ENCODE measurements around the gene SMIM35.
"Not testable (repeated sequence)": the region's sequence is repeated elsewhere in the genome, so short reads cannot be mapped to it uniquely, and the experiment has no call there.

The SMIM35 gene

GRCh38 chr11:118082880-118083552 is 3.7 kb downstream of the SMIM35 start:
- DNase-seq, result no peak

GRCh38 chr11:118081241-118081958 is 5.4 kb downstream of the SMIM35 start:
- no peak for DNase-seq

DNA sequence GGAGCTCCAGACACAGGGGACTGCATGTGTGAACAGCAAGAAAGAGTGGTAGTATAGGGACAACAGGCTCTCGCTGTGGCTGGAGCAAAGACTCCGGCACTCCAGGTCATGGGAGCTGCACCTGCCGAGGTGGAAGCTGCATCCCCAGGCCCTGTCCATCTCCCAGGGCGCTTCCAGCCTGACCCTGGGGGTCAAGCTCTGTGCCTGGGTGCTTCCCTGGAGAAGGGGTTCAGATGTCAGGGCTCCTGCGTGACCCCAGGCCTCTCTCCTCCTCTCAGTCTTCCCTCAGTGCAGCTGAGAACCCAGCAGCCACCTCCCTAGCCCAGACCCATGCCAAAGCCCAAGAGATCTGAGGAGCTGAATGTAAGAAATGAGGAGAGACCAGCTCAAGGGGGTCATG is 6.5 kb downstream of the SMIM35 start:
- DNase-seq, result no peak

DNA sequence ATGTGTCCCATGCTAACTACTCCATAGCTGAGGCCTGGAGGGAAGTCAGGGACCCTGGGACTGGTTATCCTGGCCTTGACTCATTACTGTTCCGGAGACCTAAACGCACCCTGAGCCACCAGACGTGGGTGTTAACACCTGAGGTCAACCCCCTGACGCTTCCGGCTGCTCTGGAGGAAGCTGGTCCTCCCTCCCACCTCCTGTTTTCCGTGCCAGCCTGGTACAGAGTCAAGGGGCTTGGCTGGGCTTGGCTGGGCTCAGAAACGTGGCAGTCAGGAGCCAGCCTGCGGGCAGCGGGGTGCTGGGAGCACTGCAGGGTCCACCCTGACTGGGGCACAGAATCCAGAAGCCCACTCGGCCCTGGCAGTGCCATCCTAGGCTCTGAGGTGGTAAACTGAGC is 7.3 kb downstream of the SMIM35 start:
- no peak for DNase-seq

DNA sequence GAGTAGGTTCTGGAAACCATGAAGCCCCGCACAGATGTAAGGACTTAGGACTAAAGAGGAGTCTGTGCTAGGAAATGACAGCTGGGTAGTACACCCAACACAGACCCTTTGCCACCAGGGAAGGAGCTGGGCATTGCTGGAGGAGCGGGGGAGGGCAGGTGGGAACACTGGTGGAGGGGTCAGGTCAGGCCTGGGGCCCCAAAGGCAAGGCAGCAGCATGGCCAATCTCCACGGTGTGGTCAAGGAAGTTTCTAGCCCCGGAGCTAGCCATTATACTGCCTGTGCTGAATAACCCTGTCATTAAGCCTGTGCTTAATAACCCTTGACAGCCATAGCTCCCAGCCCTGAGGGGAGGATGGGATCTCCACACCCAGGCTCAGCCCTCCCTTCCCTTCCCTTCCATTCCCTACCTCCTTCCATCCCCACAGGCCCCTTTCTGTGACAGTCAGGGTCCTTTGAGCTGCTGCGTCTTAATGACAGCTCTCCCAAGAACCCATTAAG is 7.8 kb downstream of the SMIM35 start:
- DNase-seq, result no peak

DNA sequence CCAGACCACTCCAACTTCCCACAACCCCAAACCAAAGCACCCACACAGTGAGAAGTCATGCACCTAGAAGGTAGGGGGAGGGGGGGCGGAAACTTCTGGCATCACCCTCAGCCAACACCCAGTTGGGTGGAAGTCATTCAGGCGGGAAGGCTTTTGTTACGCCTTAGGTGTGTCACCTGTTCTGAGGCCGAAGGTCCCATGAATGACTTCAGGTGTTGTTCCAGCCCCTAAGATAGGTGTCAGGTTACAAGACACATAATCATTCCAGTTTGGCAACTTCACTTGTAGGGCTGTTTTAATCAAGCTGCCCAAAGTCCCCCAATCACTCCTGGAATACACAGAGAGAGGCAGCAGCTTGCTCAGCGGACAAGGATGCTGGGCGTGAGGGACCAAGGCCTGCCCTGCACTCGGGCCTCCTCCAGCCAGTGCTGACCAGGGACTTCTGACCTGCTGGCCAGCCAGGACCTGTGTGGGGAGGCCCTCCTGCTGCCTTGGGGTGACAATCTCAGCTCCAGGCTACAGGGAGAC is 9.9 kb downstream of the SMIM35 start, which contains the start of gene TMPRSS4:
TMPRSS4 (plus strand) TSS at position 325 of the 528 bp plus-strand sequence. CDS start 225 bp downstream, outside the sequence.
- no peak for DNase-seq

DNA sequence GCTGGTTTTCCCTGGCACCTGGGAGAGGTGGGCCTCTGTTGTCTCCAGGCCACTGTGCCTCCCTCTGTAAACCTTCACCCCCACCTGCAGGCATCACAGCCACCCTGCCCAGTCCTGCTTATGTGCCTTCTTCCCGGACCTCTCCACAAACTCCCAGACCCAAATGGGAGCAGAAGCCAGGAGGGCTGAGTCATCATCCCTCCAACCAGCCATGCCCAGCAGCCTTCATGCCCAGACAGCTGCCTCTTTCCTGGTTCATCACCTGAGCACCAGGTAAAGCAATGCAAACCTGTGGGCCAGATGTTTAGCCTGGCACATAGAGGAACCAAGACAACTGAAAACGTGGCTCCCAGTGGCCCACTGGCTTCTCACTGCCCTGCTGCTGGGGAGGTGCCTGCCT is 12.0 kb downstream of the SMIM35 start:
- no peak for DNase-seq

DNA sequence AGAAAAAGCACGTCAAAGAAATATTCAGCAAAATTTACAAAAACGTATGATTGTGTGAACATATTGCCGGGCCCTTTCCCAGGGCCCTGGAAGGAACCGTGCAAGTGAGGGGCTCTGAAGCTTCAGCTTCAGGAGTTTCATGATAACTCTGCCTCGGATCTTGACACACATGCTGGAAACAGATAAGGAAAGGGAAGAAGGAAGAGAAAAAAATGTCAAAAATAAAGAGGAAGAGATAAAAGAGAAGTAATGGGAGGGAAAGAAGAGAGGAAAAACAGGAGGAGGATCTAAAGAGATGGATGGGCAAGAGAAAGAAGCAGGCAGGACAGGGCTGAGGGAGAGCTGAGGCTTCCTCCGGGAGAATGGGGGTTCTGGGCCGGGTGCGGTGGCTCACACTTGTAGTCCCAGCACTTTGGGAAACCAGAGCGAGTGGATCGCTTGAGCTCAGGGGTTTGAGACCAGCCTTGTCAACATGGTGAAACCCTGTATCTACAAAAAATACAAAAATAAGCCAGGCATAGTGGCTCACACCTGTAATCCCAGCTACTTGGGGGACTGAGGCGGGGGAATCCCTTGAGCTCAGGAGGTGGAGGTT is 12.6 kb downstream of the SMIM35 start:
- no peak for DNase-seq

- no peak for DNase-seq
These were observed 13.2 kb downstream of the SMIM35 start for GRCh38 chr11:118073554-118073953.

- DNase-seq, result no peak
These were observed 15.2 kb downstream of the SMIM35 start for GRCh38 chr11:118071416-118072030.

DNA sequence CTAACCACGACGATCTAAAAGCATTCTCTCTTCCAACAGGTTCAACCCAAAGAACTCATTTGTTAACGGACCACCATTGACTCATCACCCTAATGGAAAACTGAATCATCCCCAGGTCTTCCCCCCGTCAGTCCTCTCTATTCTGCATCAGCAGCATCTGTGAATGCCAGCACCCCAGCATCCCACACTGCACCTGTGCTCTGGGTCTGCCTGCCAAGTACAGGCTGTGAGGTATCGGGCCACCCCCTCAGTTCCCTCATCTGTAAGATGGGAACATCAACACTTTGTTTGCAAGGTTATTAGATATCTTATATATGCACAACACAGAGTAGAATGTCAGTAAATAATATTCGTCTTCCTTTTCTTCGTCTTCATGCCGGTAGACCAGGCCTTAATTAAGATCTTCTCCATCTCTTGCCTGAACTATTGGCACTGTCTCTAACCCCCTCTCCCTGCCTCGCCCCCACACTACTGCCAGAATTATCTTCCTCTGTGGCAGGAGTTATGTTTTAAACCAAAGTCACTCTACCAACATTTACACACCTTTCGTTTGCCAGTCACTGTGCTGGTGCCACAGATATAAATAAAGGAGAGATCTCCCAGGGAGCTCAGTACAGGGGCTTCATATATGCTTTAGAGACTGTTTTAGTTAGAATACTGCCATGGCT is 17.7 kb downstream of the SMIM35 start:
- no peak for DNase-seq

GRCh38 chr11:118068206-118068944 is 18.4 kb downstream of the SMIM35 start:
- DNase-seq, result peak in 22 of 58 donors; percentile 9 to 50 (median 28)

DNA sequence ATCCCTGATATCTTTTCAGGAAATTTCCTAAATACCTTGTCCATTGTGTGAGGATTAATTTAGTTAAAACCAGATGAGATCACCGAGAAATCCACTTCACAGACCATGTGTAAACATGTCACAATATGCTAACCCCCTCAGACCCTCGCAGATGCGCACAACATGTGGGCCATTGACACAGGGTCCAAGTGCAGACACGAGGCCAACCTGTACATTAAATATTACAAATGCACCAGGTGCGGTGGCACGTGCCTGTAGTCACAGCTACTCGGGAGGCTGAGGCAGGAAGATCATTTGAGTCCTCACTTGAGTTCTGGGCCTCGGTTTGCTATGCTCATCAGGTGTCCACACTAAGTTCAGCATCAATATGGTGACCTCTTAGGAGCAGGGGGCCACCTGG is 19.8 kb downstream of the SMIM35 start:
- no peak for DNase-seq

GRCh38 chr11:118065384-118065783 is 21.4 kb downstream of the SMIM35 start:
- DNase-seq, result no peak

DNA sequence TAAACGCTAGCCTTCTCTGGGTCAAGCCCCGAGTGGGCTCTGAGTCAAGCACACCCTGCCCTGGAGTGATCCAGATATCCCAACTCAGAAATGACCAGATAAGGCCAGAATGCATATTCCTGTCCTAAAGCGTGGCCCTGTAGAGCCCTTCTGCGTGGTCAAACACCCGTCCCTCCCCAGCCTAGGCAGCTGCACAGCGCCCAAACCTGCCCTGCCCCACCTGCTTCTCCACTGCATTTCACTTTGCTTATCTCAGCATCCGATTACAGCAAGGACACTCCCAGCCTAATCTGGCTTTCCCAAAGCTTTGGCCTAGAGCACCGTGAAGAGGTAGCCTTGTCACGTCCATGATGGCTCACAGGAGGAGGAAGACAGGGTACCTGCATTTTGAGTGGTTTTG is 21.8 kb downstream of the SMIM35 start:
- no peak for DNase-seq

GRCh38 chr11:118062631-118063030 is 24.1 kb downstream of the SMIM35 start:
- not testable (repeated sequence) for DNase-seq

DNA sequence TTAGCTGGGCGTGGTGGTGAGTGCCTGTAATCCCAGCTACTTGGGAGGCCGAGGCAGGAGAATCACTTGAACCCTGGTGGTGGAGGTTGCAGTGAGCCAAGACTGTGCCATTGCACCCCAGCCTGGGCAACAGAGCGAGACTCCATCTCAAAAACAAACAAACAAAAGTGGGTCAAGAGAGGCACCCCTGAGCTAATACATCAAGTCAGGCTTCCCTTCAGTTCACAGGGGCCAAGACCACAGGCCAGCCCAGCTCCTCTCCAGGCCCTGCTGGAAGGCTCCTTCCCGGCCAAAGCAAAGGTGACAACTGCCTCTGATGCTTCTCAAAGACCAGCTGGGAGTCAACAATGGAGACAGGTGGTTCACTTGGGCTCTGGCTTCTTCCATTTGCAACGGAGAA is 24.6 kb downstream of the SMIM35 start:
- not testable (repeated sequence) for DNase-seq

- no peak for DNase-seq
These were observed 25.1 kb downstream of the SMIM35 start for GRCh38 chr11:118061586-118062125.

DNA sequence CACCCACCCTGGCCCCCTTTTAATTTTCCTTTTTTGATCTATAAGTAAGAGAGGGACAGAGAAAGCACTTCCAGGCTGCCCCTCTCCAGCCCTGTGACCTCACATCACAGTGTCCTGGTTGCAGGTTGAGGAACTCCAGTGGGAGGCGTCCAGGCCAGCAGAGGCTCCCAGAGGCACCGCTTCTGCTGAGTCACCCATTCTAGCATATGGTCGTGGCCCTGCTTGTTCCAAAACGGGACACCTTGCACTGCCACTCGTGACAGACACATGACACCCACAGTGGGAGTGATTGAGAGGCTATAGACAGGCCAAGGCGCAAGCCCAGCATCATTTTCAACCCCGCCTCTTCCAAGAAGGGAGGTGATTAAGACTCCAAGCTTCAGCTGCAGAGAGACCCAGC is 25.9 kb downstream of the SMIM35 start:
- DNase-seq, result peak in 2 of 58 donors; percentile 6 to 7

- peak in 1 of 58 donors; percentile 37 for DNase-seq
These were observed 26.6 kb downstream of the SMIM35 start for GRCh38 chr11:118060081-118060661.
